Skeletal muscle satellite cell (primary cell): ENCODE data around the gene ATRIP.

Experiments used
- H3K27me3 ChIP-seq: 2 replicates; pipeline ENCODE4 v1.7.0; 2013; ENCODE audit warnings: low read length; ENCODE audit not compliant: control insufficient read depth, insufficient read depth
- H3K36me3 ChIP-seq: 2 replicates; pipeline ENCODE4 v1.7.0; 2013; ENCODE audit warnings: mild to moderate bottlenecking, control low read depth, low read length; ENCODE audit not compliant: insufficient read depth
- H3K4me1 ChIP-seq: 2 replicates; pipeline ENCODE4 v1.7.0; 2013; ENCODE audit warnings: low read length; ENCODE audit not compliant: control insufficient read depth, insufficient read depth
- H3K4me2 ChIP-seq: 2 replicates; pipeline ENCODE4 v1.7.0; 2013; ENCODE audit warnings: mild to moderate bottlenecking, low read length
- H3K4me3 ChIP-seq: 2 replicates; pipeline ENCODE4 v1.7.0; 2013; ENCODE audit warnings: low read length
- H3K9ac ChIP-seq: 2 replicates; pipeline ENCODE4 v1.7.0; 2013; ENCODE audit warnings: mild to moderate bottlenecking, low read depth, low read length, moderate library complexity
- H3K9me3 ChIP-seq: replicated peaks from 2 replicates; pipeline ENCODE4 v1.7.0; 2013; ENCODE audit warnings: mild to moderate bottlenecking, control low read depth, low read length

ATRIP gene

GRCh38 chr3:48435223-48435595 is 11.3 kb upstream of the ATRIP start:
- peaks cover 10% of the 10 kb centered on the region for H3K36me3 ChIP-seq
- H3K4me1 ChIP-seq: peaks cover 8% of the 10 kb centered on the region
- H3K9ac ChIP-seq: no peak overlapping the region

GRCh38 chr3:48435774-48436476 is 10.6 kb upstream of the ATRIP start:
- Histone ChIP-seq H3K9ac (no peak overlapping the region), H3K4me3 (no peak overlapping the region), H3K9me3 (no peaks in the 10 kb centered on the region), H3K27me3 (no peaks in the 10 kb centered on the region), H3K4me1 (peaks cover 6% of the 10 kb centered on the region), H3K36me3 (peaks cover 10% of the 10 kb centered on the region), H3K4me2 (no peak overlapping the region)

More at GRCh38 chr3:48435223-48435595, 11.3 kb upstream of the ATRIP start:
- Histone ChIP-seq H3K27me3 (no peaks in the 10 kb centered on the region), H3K4me3 (no peak overlapping the region), H3K4me2 (no peak overlapping the region), H3K9me3 (no peaks in the 10 kb centered on the region)

- Histone ChIP-seq H3K4me1 (peaks cover 9% of the 10 kb centered on the region), H3K4me3 (no peak overlapping the region), H3K27me3 (no peaks in the 10 kb centered on the region), H3K9me3 (no peaks in the 10 kb centered on the region), H3K36me3 (peaks cover 11% of the 10 kb centered on the region), H3K4me2 (no peak overlapping the region), H3K9ac (no peak overlapping the region)
These were observed 10.1 kb upstream of the ATRIP start for GRCh38 chr3:48436477-48436787.

- Histone ChIP-seq H3K4me1 (peaks cover 13% of the 10 kb centered on the region), H3K9ac (no peak overlapping the region), H3K4me3 (no peak overlapping the region), H3K9me3 (no peaks in the 10 kb centered on the region), H3K4me2 (no peak overlapping the region), H3K36me3 (peaks cover 13% of the 10 kb centered on the region), H3K27me3 (no peaks in the 10 kb centered on the region)
These were observed 9.7 kb upstream of the ATRIP start for GRCh38 chr3:48436855-48437254.

- Histone ChIP-seq H3K4me2 (no peak overlapping the region), H3K4me3 (no peak overlapping the region), H3K9ac (no peak overlapping the region), H3K27me3 (no peaks in the 10 kb centered on the region), H3K9me3 (no peaks in the 10 kb centered on the region), H3K36me3 (peaks cover 13% of the 10 kb centered on the region), H3K4me1 (peaks cover 17% of the 10 kb centered on the region)
These were observed 8.7 kb upstream of the ATRIP start for GRCh38 chr3:48437812-48438211.

GRCh38 chr3:48439820-48440589 is 6.5 kb upstream of the ATRIP start, which contains the start of the genes CCDC51 and TMA7:
Gene CCDC51 (minus strand): TSS chr3:48440119. CDS start chr3:48435128, 4,991 bp downstream.
Gene TMA7 (plus strand): TSS chr3:48440257. CDS start chr3:48440297, 40 bp downstream.
- Histone ChIP-seq H3K4me1 (peaks cover 11% of the 10 kb centered on the region), H3K4me3 (peak within 1 kb of the TSS; percentile 88)

GRCh38 chr3:48440590-48440958 is 6.0 kb upstream of the ATRIP start:
- Histone ChIP-seq H3K9me3 (no peaks in the 10 kb centered on the region), H3K9ac (peak overlapping the region; percentile 94), H3K4me2 (peak overlapping the region; percentile 90), H3K4me3 (peak overlapping the region; percentile 88), H3K27me3 (no peaks in the 10 kb centered on the region), H3K36me3 (peaks cover 21% of the 10 kb centered on the region), H3K4me1 (peaks cover 14% of the 10 kb centered on the region)

More at GRCh38 chr3:48439820-48440589, 6.5 kb upstream of the ATRIP start, which contains the start of the genes CCDC51 and TMA7:
- Histone ChIP-seq H3K9ac (peak within 1 kb of the TSS; percentile 94), H3K36me3 (peaks cover 21% of the 10 kb centered on the region), H3K4me2 (peak within 1 kb of the TSS; percentile 90), H3K9me3 (no peaks in the 10 kb centered on the region), H3K27me3 (no peaks in the 10 kb centered on the region)

GRCh38 chr3:48441940-48442339 is 4.6 kb upstream of the ATRIP start:
- Histone ChIP-seq H3K4me3 (peak overlapping the region; percentile 88), H3K9ac (peak overlapping the region; percentile 94)

GRCh38 chr3:48445277-48445882 is 1.2 kb upstream of the ATRIP start:
- H3K4me2 ChIP-seq: peak overlapping the region; percentile 90
- peaks cover 32% of the 10 kb centered on the region for H3K4me1 ChIP-seq
- H3K4me3 ChIP-seq: peak overlapping the region; percentile 82
- H3K9ac ChIP-seq: peak overlapping the region; percentile 84
- no peaks in the 10 kb centered on the region for H3K9me3 ChIP-seq
- no peaks in the 10 kb centered on the region for H3K27me3 ChIP-seq
- H3K36me3 ChIP-seq: peaks cover 21% of the 10 kb centered on the region

More at GRCh38 chr3:48441940-48442339, 4.6 kb upstream of the ATRIP start:
- peak overlapping the region; percentile 90 for H3K4me2 ChIP-seq
- H3K9me3 ChIP-seq: no peaks in the 10 kb centered on the region
- no peaks in the 10 kb centered on the region for H3K27me3 ChIP-seq
- peaks cover 20% of the 10 kb centered on the region for H3K4me1 ChIP-seq
- peaks cover 21% of the 10 kb centered on the region for H3K36me3 ChIP-seq

- peaks cover 32% of the 10 kb centered on the region for H3K4me1 ChIP-seq
- peak overlapping the region; percentile 90 for H3K4me2 ChIP-seq
- H3K4me3 ChIP-seq: peak overlapping the region; percentile 82
- no peaks in the 10 kb centered on the region for H3K27me3 ChIP-seq
- no peaks in the 10 kb centered on the region for H3K9me3 ChIP-seq
- peak overlapping the region; percentile 84 for H3K9ac ChIP-seq
- peaks cover 21% of the 10 kb centered on the region for H3K36me3 ChIP-seq
These were observed 503 bp upstream of the ATRIP start for GRCh38 chr3:48446043-48446424.

GRCh38 chr3:48451270-48451669 is 4.7 kb downstream of the ATRIP start:
- Histone ChIP-seq H3K4me2 (no peak overlapping the region), H3K9ac (no peak overlapping the region), H3K4me3 (no peak overlapping the region), H3K9me3 (no peaks in the 10 kb centered on the region), H3K36me3 (peaks cover 14% of the 10 kb centered on the region), H3K4me1 (peaks cover 12% of the 10 kb centered on the region), H3K27me3 (no peaks in the 10 kb centered on the region)
